Esophagus (tissue), 2 donors: Measurements from ENCODE around the gene ACKR3. TPM values are rescaled to one million over a fixed set of nuclear protein-coding genes. Genes with fewer than 3 reads are reported as not detected.

Source experiments
- H3K27ac ChIP-seq, 2 donors: one replicate each; pipeline ENCODE4 v1.5.1; 2013; ENCODE audit warnings: low read depth in 2 of 2, mild to moderate bottlenecking in 2 of 2, inconsistent platforms in 1 of 2, low read length in 1 of 2, moderate library complexity in 1 of 2
- H3K27me3 ChIP-seq, 2 donors: one replicate each; pipeline ENCODE4 v1.6.1; 2013; ENCODE audit warnings: low read length in 2 of 2, control low read depth in 1 of 2, mild to moderate bottlenecking in 1 of 2; ENCODE audit not compliant: insufficient read depth in 2 of 2, control insufficient read depth in 1 of 2
- H3K36me3 ChIP-seq, 2 donors: one replicate each; pipeline ENCODE4 v1.6.1; 2013; ENCODE audit warnings: low read length in 1 of 2; ENCODE audit not compliant: control insufficient read depth in 2 of 2, insufficient read depth in 2 of 2
- H3K4me1 ChIP-seq, 2 donors: one replicate each; pipeline ENCODE4 v1.6.1; 2013; ENCODE audit warnings: low read length in 1 of 2; ENCODE audit not compliant: control insufficient read depth in 2 of 2, insufficient read depth in 2 of 2
- H3K4me3 ChIP-seq, 2 donors: one replicate each; pipeline ENCODE4 v1.5.1; 2013; ENCODE audit warnings: low read length in 2 of 2, mild to moderate bottlenecking in 2 of 2, low read depth in 1 of 2, moderate library complexity in 1 of 2
- H3K9me3 ChIP-seq, 2 donors: one replicate each; pipeline ENCODE4 v1.6.1; 2013; ENCODE audit warnings: mild to moderate bottlenecking in 2 of 2, low read depth in 1 of 2, low read length in 1 of 2, moderate library complexity in 1 of 2; ENCODE audit not compliant: control insufficient read depth in 2 of 2, insufficient read depth in 1 of 2
- WGBS, 2 donors: extraction: QIAGEN DNeasy Blood & Tissue Kit; methylation state at CpG; one replicate each; pipeline ENCODE4 v1.1.7; 2013; 5-methylcytosine and 5-hydroxymethylcytosine counted together
- polyA plus RNA-seq, 2 donors: library from polyadenylated mRNA; stranded (reverse); fragments of 200-250 nt; gene quantifications; one replicate each; pipeline ENCODE4 v1.2.3, GENCODE V29; 2013
- donor health status: healthy with polysubstance abuse.
- donor health status: Bipolar disorder and iron deficiency.

ACKR3 gene
- polyA plus RNA-seq, 2 donors = 7.3 to 20.6 TPM

DNA sequence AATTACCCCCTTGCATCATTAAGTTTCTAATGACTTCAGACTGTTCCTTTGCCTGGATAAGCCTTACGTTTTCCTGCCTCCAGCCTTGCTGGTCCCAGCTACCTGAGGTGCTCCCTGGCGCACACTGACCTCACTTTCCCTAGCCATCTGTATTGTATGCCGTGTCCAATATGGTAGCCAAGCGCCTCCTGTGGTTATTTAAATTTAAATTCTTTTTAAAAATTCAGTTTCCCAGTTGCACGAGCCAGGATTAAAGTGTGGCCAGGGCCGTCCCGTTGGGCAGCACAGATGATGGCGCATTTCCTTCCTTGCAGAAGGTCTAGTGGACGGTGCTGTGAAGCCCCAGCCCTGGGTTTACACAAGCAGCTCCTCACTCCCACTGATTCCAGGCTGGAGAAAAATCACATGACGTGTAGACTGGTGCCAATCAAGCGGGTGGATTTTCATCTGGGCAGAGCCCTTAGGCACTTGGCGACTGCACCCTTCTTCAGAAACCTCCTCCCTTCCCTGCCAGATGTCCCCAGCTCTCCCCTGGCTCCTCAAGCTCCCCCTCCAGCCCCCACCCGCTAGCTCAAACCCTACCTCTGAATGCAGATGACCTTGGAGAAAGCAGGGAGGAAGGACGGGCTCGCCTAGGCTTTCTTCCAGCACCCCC, 33.9 kb downstream of the ACKR3 start:
- H3K4me1 ChIP-seq = no peaks in the 10 kb centered on the region
- 82 to 87% methylated on average over 15 of the region's 15 CpGs for WGBS, 2 donors
- H3K27ac ChIP-seq = no peak overlapping the region
- H3K9me3 ChIP-seq = no peaks in the 10 kb centered on the region
- H3K27me3 ChIP-seq = no peaks in the 10 kb centered on the region
- H3K4me3 ChIP-seq = no peak overlapping the region
- no peaks in the 10 kb centered on the region for H3K36me3 ChIP-seq

DNA sequence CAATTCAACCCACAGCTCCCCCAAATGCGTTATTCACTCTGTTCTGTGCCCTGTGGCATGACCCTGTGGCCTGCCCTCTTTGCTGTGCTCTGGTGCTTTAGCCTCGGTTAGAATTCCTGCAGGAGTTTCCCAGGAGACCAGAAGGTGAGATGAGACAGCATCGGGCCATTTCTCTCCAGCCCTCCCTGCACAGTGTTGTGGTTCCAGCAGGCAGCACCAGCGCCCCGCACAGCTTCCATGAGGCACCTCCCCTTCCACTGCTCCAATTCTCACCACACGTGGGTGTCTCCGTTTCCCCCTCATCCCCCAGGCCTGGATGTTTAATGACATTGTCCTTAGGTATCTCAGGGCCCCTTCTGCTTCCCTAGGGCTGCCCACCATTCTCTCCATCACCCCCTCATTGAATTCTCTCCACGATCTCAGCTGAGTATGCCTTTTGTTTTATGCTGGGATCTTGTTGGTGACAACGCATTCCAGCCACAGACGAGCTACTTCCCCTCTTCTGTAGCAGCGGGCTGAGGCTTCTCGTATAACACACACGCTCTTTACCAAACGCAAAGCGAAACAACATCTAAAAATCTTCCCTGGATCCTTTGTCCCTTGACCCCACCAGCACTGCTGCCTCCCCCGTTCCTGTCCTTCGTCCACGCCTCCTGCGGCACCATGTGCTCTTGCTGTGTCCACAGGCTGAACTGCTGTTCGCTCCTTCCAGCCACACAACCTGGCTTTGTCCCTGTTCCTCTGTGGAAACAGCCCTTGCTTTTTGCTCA, 35.1 kb downstream of the ACKR3 start:
- H3K4me3 ChIP-seq = no peak overlapping the region
- 84 to 87% methylated on average over 20 of the region's 20 CpGs for WGBS, 2 donors
- no peak overlapping the region for H3K27ac ChIP-seq
- H3K4me1 ChIP-seq = no peaks in the 10 kb centered on the region
- H3K9me3 ChIP-seq = no peaks in the 10 kb centered on the region
- no peaks in the 10 kb centered on the region for H3K36me3 ChIP-seq
- H3K27me3 ChIP-seq = no peaks in the 10 kb centered on the region

DNA sequence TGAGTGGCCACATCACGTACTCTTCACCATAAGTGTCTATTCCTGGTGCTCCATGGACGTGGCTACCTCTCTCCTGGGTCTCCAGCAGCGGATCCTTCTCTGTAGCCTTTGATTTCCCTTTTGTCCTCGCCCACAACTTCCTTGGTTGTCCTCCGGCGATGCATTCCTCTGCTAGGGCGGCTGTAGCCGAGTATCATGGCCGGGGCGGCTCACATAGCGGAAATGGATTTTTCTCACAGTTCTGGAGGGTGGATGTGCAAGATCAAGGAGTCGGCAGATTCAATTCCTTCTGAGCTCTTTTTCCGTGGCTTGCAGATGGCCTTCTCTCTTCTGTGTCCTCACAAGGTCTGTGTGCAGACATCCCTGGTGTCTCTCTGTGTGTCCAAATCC, 35.7 kb downstream of the ACKR3 start:
- no peaks in the 10 kb centered on the region for H3K27me3 ChIP-seq
- no peaks in the 10 kb centered on the region for H3K9me3 ChIP-seq
- 88 to 90% methylated on average over 13 of the region's 13 CpGs for WGBS, 2 donors
- H3K4me1 ChIP-seq = no peaks in the 10 kb centered on the region
- H3K36me3 ChIP-seq = no peaks in the 10 kb centered on the region
- H3K27ac ChIP-seq = no peak overlapping the region
- no peak overlapping the region for H3K4me3 ChIP-seq

DNA sequence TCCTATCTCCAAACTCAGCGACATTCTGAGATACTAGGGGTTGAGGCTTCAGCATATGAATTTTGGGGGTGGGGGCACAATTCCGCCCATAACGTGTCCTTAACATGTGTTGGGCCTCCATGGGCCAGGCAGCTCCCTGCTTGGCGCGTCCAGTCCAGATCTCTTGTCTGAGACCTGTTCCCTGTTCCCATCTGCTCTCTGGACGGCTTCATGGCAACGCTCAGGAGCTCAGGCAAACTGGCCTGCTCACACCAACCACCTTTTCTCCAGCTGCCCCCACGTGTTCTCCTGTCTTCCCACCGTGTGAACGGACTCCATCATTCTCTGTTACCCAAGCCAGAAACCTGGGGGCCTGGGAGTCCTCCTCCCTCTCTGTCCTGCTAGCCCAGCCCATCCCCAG, 36.4 kb downstream of the ACKR3 start:
- Histone ChIP-seq H3K36me3 (no peaks in the 10 kb centered on the region), H3K4me1 (no peaks in the 10 kb centered on the region), H3K4me3 (no peak overlapping the region), H3K27me3 (no peaks in the 10 kb centered on the region), H3K27ac (no peak overlapping the region), H3K9me3 (no peaks in the 10 kb centered on the region)
- 89 to 90% methylated on average over 10 of the region's 10 CpGs for WGBS, 2 donors

GRCh38 chr2:236607471-236608187, 38.0 kb downstream of the ACKR3 start:
- Histone ChIP-seq H3K4me3 (no peak overlapping the region), H3K36me3 (no peaks in the 10 kb centered on the region), H3K27ac (no peak overlapping the region), H3K9me3 (no peaks in the 10 kb centered on the region), H3K27me3 (no peaks in the 10 kb centered on the region), H3K4me1 (no peaks in the 10 kb centered on the region)
- 67 to 75% methylated on average over 9 of the region's 9 CpGs for WGBS, 2 donors

- Histone ChIP-seq H3K9me3 (no peaks in the 10 kb centered on the region), H3K27ac (no peak overlapping the region), H3K4me3 (no peak overlapping the region), H3K4me1 (no peaks in the 10 kb centered on the region), H3K27me3 (no peaks in the 10 kb centered on the region), H3K36me3 (no peaks in the 10 kb centered on the region)
- WGBS, 2 donors = 91 to 92% methylated on average over 3 of the region's 3 CpGs
Observed at GRCh38 chr2:236608188-236608525, 38.5 kb downstream of the ACKR3 start.

GRCh38 chr2:236608710-236609109, 39.1 kb downstream of the ACKR3 start:
- no peaks in the 10 kb centered on the region for H3K27me3 ChIP-seq
- H3K36me3 ChIP-seq = no peaks in the 10 kb centered on the region
- peaks cover 0 to 3% of the 10 kb centered on the region in 2 donors for H3K9me3 ChIP-seq
- no peak overlapping the region for H3K4me3 ChIP-seq
- 92 to 96% methylated on average over 3 of the region's 3 CpGs for WGBS, 2 donors
- H3K4me1 ChIP-seq = no peaks in the 10 kb centered on the region
- no peak overlapping the region for H3K27ac ChIP-seq

- no peaks in the 10 kb centered on the region for H3K4me1 ChIP-seq
- H3K27ac ChIP-seq = no peak overlapping the region
- no peaks in the 10 kb centered on the region for H3K27me3 ChIP-seq
- no peak overlapping the region for H3K4me3 ChIP-seq
- no peaks in the 10 kb centered on the region for H3K36me3 ChIP-seq
- WGBS, 2 donors = 53 to 67% methylated on average over 8 of the region's 8 CpGs
- peaks cover 0 to 3% of the 10 kb centered on the region in 2 donors for H3K9me3 ChIP-seq
Observed at GRCh38 chr2:236610991-236611821, 41.6 kb downstream of the ACKR3 start.

GRCh38 chr2:236612737-236613136, 43.1 kb downstream of the ACKR3 start:
- Histone ChIP-seq H3K27me3 (no peaks in the 10 kb centered on the region), H3K27ac (no peak overlapping the region), H3K4me3 (no peak overlapping the region), H3K9me3 (peaks cover 0 to 3% of the 10 kb centered on the region in 2 donors), H3K4me1 (no peaks in the 10 kb centered on the region), H3K36me3 (no peaks in the 10 kb centered on the region)
- 59 to 76% methylated on average over 10 of the region's 10 CpGs for WGBS, 2 donors
